Esophagus muscularis mucosa (tissue), 4 donors: ENCODE measurements around the gene PTH2R. TPM values are rescaled to one million over a fixed set of nuclear protein-coding genes. Genes with fewer than 3 reads are reported as not detected.

Experiments used
- DNase-seq: peaks from one replicate; pipeline ENCODE4 v3.0.0-alpha.2; 2017; ENCODE audit errors: extremely low spot score
- H3K27ac ChIP-seq, 4 donors: fragments of 200-600 bp; sonication (generic); replicated peaks in 1 of 4; 1 replicate in 3 of 4; 2 replicates in 1 of 4; pipeline ENCODE4 v1.5.1; 2016 to 2019; ENCODE audit warnings: mild to moderate bottlenecking in 1 of 4
- H3K27me3 ChIP-seq, 4 donors: fragments of 200-600 bp; sonication (generic); one replicate each; pipeline versions ENCODE4 v1.5.1 to v1.6.0; 2016 to 2019
- H3K36me3 ChIP-seq, 4 donors: fragments of 200-600 bp; sonication (generic); one replicate each; pipeline ENCODE4 v1.5.1; 2016 to 2019
- H3K4me1 ChIP-seq, 4 donors: fragments of 200-600 bp; sonication (generic); one replicate each; pipeline ENCODE4 v1.5.1; 2016 to 2019
- H3K4me3 ChIP-seq, 4 donors: fragments of 200-600 bp; sonication (generic); 1 replicate in 2 of 4; 2 replicates in 2 of 4; pipeline ENCODE4 v1.5.1; 2016 to 2019; ENCODE audit warnings: mild to moderate bottlenecking in 4 of 4, moderate library complexity in 1 of 4
- H3K9me3 ChIP-seq, 4 donors: fragments of 200-600 bp; sonication (generic); 1 replicate in 3 of 4; 2 replicates in 1 of 4; pipeline ENCODE4 v1.5.1; 2016 to 2019
- CTCF ChIP-seq, 3 experiments: fragments of 200-600 bp in 2 of 3; fragments of 450-650 bp in 1 of 3; sonication (generic) in 2 of 3; IDR thresholded peaks; one replicate each; pipeline ENCODE4 v1.5.1; 2017 to 2019; ENCODE audit warnings: antibody characterized with exemption in 3 of 3, mild to moderate bottlenecking in 2 of 3, moderate library complexity in 1 of 3
- EP300 ChIP-seq: sonication (generic); formaldehyde crosslinking; IDR thresholded peaks from one replicate; pipeline ENCODE4 v1.6.1; 2017; ENCODE audit warnings: antibody characterized with exemption
- POLR2A ChIP-seq: fragments of 450-650 bp; IDR thresholded peaks from one replicate; pipeline ENCODE4 v1.6.1; 2017; ENCODE audit warnings: antibody characterized with exemption, moderate library complexity, mild to moderate bottlenecking, low read depth
- POLR2AphosphoS5 ChIP-seq, 2 donors: sonication (generic); formaldehyde crosslinking; IDR thresholded peaks; one replicate each; pipeline ENCODE4 v1.6.1; 2017; ENCODE audit warnings: antibody characterized with exemption in 2 of 2
- WGBS: methylation state at CpG from one replicate; pipeline ENCODE4 v1.1.5; 2018; 5-methylcytosine and 5-hydroxymethylcytosine counted together
- intact Hi-C: fragments of 100-400 bp; cut with DNase I; formaldehyde crosslinking; loops from one replicate; pipeline ENCODE4 v1.15.1; 2023
- total RNA-seq, 4 donors: library from RNA; depleted of rRNA; stranded (reverse); fragments of >200 nt; gene quantifications; one replicate each; pipeline versions ENCODE4 v1.1.0 to v1.2.1, GENCODE V29; 2016

Gene PTH2R
- under 1 TPM in 1 of 4 donors, not detected in 3; 0.17 TPM for total RNA-seq

- H3K36me3 ChIP-seq: no peaks in the 10 kb centered on the region
- no peak for TF ChIP-seq POLR2A
- TF ChIP-seq EP300: no peak
- TF ChIP-seq CTCF (IDR thresholded peaks at IDR 0.05): no peak
- no peak for TF ChIP-seq POLR2AphosphoS5 (IDR thresholded peaks at IDR 0.05)
- intact Hi-C loops: no loop called here
Observed at GRCh38 chr2:208406474-208407451, at the start of gene PTH2R. Gene PTH2R (plus strand): TSS chr2:208406792. CDS start chr2:208407044, 252 bp downstream.

GRCh38 chr2:208356846-208357574 is 49.6 kb upstream of the PTH2R start:
- H3K27ac ChIP-seq: peak overlapping the region in 3 of 4 donors; percentile 6 to 49 (median 15)

More at GRCh38 chr2:208406474-208407451, at the start of gene PTH2R:
- H3K27ac ChIP-seq: no peak within 1 kb of the TSS
- no peak for DNase-seq
- WGBS: 10% methylated on average over 53 of the region's 82 CpGs
- no peaks in the 10 kb centered on the region for H3K9me3 ChIP-seq
- H3K27me3 ChIP-seq: peaks cover 0 to 74% (median 15%) of the 10 kb centered on the region in 4 donors
- peak within 1 kb of the TSS; percentile 5 to 37 (median 34) for H3K4me3 ChIP-seq
- peaks cover 0 to 14% (median 11%) of the 10 kb centered on the region in 4 donors for H3K4me1 ChIP-seq

GRCh38 chr2:208358758-208359631 is 47.6 kb upstream of the PTH2R start:
- no peak for DNase-seq
- no peak for TF ChIP-seq CTCF (IDR thresholded peaks at IDR 0.05)
- TF ChIP-seq POLR2AphosphoS5 (IDR thresholded peaks at IDR 0.05): no peak
- WGBS: 79% methylated on average over 10 of the region's 10 CpGs
- intact Hi-C loops: no loop called here
- Histone ChIP-seq H3K9me3 (no peaks in the 10 kb centered on the region), H3K4me3 (no peak overlapping the region), H3K4me1 (peaks cover 0 to 20% (median 13%) of the 10 kb centered on the region in 4 donors), H3K27me3 (no peaks in the 10 kb centered on the region), H3K36me3 (peaks cover 11 to 28% (median 23%) of the 10 kb centered on the region in 4 donors), H3K27ac (no peak overlapping the region)

More at GRCh38 chr2:208356846-208357574, 49.6 kb upstream of the PTH2R start:
- Histone ChIP-seq H3K4me3 (peak overlapping the region in 1 of 4 donors; percentile 14), H3K9me3 (no peaks in the 10 kb centered on the region), H3K36me3 (peaks cover 21 to 47% (median 41%) of the 10 kb centered on the region in 4 donors), H3K4me1 (peaks cover 0 to 20% (median 13%) of the 10 kb centered on the region in 4 donors), H3K27me3 (no peaks in the 10 kb centered on the region)
- DNase-seq: no peak
- intact Hi-C loops: no loop called here
- TF ChIP-seq POLR2A (no peak), EP300 (no peak), CTCF (IDR thresholded peaks at IDR 0.05) (no peak), POLR2AphosphoS5 (IDR thresholded peaks at IDR 0.05) (no peak)
- 18% methylated on average over 1 of the region's 1 CpG for whole genome bisulfite sequencing

GRCh38 chr2:208359632-208359986 is 47.0 kb upstream of the PTH2R start:
- Histone ChIP-seq H3K36me3 (peaks cover 5 to 21% (median 16%) of the 10 kb centered on the region in 4 donors), H3K4me3 (no peak overlapping the region), H3K27ac (no peak overlapping the region), H3K9me3 (no peaks in the 10 kb centered on the region), H3K4me1 (peaks cover 0 to 20% (median 13%) of the 10 kb centered on the region in 4 donors), H3K27me3 (no peaks in the 10 kb centered on the region)
- intact Hi-C loops: no loop called here
- no peak for TF ChIP-seq CTCF (IDR thresholded peaks at IDR 0.05)
- no peak for TF ChIP-seq EP300
- TF ChIP-seq POLR2A: no peak
- TF ChIP-seq POLR2AphosphoS5 (IDR thresholded peaks at IDR 0.05): no peak
- no peak for DNase-seq
- 86% methylated on average over 14 of the region's 17 CpGs for WGBS
